ENCODE data around the gene PIK3AP1.
"Not testable (repeated sequence)": the region's sequence is repeated elsewhere in the genome, so short reads cannot be mapped to it uniquely, and the experiment has no call there.

The PIK3AP1 gene

DNA sequence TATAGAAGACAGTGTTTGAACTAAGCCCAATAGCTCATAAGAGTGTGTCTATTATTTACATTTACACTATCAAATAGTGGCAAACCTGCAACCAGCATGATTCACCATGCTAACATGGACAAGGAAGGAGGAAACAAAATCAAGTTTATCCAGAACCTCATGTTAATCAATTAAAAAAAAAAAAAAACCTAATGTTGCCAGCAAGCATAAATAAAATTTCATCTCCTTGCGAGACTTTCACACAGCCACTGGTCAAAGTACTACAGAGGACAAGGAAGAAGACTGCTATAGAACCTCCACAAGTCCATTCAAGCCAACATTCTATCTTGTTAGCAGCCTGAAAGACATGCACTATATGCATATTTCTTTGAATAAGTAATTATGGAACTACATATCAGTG lies 143.2 kb downstream of the PIK3AP1 start:
- no peak overlapping the region for H3K4me3 ChIP-seq (ENCODE audit: low read depth, low read length)
- in situ Hi-C loops (cut with HindIII; ENCODE audit: low sequenced_read_pairs): no loop called here
- no peak for DNase-seq (ENCODE audit: low read depth)
- TF ChIP-seq, protein P1, sequence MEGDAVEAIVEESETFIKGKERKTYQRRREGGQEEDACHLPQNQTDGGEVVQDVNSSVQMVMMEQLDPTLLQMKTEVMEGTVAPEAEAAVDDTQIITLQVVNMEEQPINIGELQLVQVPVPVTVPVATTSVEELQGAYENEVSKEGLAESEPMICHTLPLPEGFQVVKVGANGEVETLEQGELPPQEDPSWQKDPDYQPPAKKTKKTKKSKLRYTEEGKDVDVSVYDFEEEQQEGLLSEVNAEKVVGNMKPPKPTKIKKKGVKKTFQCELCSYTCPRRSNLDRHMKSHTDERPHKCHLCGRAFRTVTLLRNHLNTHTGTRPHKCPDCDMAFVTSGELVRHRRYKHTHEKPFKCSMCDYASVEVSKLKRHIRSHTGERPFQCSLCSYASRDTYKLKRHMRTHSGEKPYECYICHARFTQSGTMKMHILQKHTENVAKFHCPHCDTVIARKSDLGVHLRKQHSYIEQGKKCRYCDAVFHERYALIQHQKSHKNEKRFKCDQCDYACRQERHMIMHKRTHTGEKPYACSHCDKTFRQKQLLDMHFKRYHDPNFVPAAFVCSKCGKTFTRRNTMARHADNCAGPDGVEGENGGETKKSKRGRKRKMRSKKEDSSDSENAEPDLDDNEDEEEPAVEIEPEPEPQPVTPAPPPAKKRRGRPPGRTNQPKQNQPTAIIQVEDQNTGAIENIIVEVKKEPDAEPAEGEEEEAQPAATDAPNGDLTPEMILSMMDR (IDR thresholded peaks at IDR 0.05; ENCODE audit: low read depth, low read length, missing control alignments): no peak

DNA sequence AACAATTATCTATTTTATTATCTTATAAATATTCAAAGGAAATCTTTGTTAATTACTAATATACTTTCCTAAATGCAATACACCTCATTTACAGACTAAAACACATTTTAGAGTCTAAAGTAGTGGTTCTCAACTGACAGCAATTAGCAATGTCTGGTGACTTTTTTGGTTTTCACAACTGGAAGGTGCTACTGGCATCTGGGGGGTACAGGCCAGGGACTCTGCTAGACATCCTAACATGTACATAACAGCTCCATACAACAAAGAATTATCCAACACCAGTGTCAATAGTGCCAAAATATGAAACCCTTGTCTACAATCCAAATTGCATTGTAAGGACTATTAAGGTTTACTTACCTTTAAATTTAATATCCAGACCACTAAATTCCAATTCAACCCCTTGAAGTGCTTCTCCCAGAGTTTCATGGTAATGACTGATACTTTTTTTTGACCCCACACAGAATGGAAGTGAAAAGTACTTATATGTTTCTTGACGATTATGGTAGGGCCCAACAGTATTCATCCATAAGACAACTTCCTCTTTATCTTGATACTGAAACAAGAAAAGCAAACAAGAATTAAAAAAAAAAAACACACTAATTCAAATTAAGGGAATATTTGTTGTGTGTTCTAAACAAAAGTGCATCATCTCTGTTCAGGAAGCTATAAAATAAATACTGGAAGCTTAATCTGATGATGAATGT lies 143.9 kb downstream of the PIK3AP1 start:
- TF ChIP-seq, protein P1 (IDR thresholded peaks at IDR 0.05; ENCODE audit: low read depth, low read length, missing control alignments): no peak
- no peak for DNase-seq (ENCODE audit: low read depth)
- H3K4me3 ChIP-seq (ENCODE audit: low read depth, low read length): no peak overlapping the region
- in situ Hi-C loops (cut with HindIII; ENCODE audit: low sequenced_read_pairs): no loop called here

DNA sequence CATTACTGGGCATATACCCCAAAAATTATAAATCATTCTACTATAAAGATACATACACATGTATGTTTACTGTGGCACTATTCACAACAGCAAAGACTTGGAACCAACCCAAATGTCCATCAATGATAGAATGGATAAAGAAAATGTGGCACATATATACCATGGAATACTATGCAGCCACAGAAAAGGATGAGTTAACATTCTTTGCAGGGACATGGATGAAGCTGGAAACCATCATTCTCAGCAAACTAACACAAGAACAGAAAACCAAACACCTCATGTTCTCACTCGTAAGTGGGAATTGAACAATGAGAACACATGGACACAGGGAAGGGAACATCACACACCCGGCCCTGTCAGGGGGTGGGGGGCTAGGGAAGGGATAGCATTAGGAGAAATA lies 145.8 kb downstream of the PIK3AP1 start:
- DNase-seq (ENCODE audit: low read depth); H3K4me3 ChIP-seq (ENCODE audit: low read depth, low read length); in situ Hi-C loops (cut with HindIII; ENCODE audit: low sequenced_read_pairs): not testable (repeated sequence)

DNA sequence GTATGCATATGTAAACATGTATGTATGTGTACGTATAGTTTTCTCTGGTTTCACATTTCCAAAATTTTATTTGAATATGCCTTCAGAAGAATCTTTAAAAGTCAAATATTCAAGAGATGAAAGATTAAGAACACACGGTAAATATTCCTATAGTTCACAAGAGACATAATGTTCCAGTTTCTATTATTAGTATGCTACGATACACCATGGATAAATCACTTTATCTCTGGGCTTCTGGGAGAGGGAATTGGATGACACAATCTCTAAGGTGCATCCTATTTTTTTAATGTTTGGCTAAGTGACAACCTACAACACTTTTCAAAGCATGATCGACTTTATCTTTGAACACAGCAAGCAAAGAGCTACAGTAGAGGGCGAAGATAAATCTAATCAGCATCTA lies 147.3 kb downstream of the PIK3AP1 start:
- no peak for DNase-seq (ENCODE audit: low read depth)
- in situ Hi-C loops (cut with HindIII; ENCODE audit: low sequenced_read_pairs): no loop called here
- no peak overlapping the region for H3K4me3 ChIP-seq (ENCODE audit: low read depth, low read length)
- TF ChIP-seq, protein P1 (IDR thresholded peaks at IDR 0.05; ENCODE audit: low read depth, low read length, missing control alignments): no peak

DNA sequence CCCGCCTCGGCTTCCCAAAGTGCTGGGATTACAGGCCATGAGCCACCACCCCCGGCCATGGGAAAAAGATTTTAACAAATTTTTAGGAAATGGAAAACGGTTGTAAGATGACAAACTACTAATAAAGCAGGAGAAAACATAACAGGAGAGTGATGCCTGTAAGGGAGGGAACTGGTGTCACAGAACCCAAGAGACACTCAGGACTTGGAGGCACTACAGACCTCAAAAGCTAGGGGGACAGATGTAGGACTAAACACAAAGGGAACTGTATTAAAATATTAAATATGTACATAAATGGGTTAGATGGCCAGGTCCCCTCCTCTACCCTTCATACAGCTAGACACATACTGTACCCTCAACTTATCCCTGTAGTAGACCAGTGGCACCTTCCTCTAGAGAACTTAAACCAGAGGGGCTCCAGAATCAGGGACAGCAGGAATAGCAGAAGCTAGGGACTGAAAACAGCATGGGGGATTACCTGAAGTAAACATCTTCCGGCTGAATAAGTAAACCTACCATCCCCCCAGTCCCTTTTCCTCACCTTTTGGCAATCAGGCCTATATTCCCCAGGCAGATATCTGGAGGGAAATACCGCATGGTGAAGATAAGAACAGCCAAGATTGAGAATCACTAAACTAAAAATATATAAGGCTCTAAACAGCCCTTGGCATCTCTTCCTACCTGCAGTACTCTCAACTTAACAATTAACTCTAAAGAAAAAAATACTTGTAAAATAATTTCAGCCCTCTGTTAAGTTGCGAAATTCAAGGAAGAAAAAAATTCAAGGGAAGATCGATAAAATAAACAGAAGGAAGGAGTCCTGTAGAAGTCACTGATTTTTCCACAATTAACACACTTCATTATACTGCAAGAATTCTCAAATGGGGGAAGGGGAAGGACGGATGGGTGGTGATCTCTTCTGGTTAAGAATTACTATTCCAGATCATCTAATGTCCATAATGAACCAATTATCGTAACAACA lies 149.0 kb downstream of the PIK3AP1 start:
- TF ChIP-seq, protein P1 (IDR thresholded peaks at IDR 0.05; ENCODE audit: low read depth, low read length, missing control alignments): no peak
- in situ Hi-C loops (cut with HindIII; ENCODE audit: low sequenced_read_pairs): no loop called here
- H3K4me3 ChIP-seq (ENCODE audit: low read depth, low read length): no peak overlapping the region
- DNase-seq (ENCODE audit: low read depth): no peak

DNA sequence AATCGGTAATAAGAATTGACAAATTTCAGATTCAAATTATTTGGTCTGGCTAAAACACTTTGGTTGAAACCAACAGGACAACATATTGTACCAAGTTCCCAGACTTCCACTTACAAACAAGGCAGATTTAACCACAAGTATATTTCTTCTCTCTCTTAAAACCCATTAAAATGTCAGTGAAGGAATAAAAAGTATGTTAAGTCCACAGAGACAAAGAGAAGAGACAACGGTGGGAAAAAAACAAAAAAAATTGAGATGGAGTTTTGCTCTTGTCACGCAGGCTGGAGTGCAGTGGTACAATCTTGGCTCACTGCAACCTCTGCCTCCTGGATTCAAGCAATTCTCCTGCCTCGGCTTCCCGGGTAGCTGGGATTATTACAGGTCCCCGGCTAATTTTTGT lies 149.8 kb downstream of the PIK3AP1 start:
- TF ChIP-seq, protein P1 (IDR thresholded peaks at IDR 0.05; ENCODE audit: low read depth, low read length, missing control alignments): no peak
- no peak for DNase-seq (ENCODE audit: low read depth)
- no peak overlapping the region for H3K4me3 ChIP-seq (ENCODE audit: low read depth, low read length)
- in situ Hi-C loops (cut with HindIII; ENCODE audit: low sequenced_read_pairs): no loop called here

DNA sequence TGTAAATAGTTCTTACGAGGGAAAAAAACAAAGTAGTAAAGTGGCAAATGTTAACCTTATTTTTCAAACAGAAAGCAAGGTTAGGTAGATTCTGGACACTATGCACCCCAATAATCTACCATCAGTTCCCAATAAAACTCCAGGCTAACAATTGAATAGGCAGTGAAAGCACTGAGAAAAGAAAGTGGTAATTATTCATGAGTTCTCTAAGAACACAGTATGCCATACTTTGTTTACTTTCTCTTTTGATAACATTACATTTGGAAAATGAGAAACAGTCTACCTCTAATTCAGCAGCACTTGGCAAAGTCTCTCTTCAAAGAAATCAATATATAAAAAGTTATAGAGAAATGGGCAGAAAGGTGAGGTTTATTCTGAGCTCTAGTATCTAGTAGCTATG lies 151.9 kb downstream of the PIK3AP1 start:
- in situ Hi-C loops (cut with HindIII; ENCODE audit: low sequenced_read_pairs): no loop called here
- no peak for DNase-seq (ENCODE audit: low read depth)
- TF ChIP-seq, protein P1 (IDR thresholded peaks at IDR 0.05; ENCODE audit: low read depth, low read length, missing control alignments): no peak
- H3K4me3 ChIP-seq (ENCODE audit: low read depth, low read length): no peak overlapping the region

All from astrocyte of the cerebellum (primary cell).